Kidney (tissue), 14 donors: ENCODE results near the gene TNFRSF1B. TPM values are rescaled to one million over a fixed set of nuclear protein-coding genes. Genes with fewer than 3 reads are reported as not detected.

Experiments used
- DNase-seq, 5 donors: peaks; one replicate each; pipeline ENCODE4 v3.0.0-alpha.2; 2013 to 2020
- FAIRE-seq: peaks from 2 replicates; lab custom pipeline; 2012; peaks lifted over from hg19 to GRCh38; lab: Jason Lieb, UNC
- H3K27ac ChIP-seq, 2 donors: one replicate each; pipeline ENCODE4 v1.7.0; 2013; ENCODE audit warnings: low read depth in 2 of 2, low read length in 2 of 2, inconsistent platforms in 1 of 2
- H3K27me3 ChIP-seq: one replicate; pipeline ENCODE4 v1.7.1; 2013; ENCODE audit warnings: low read length, inconsistent platforms; ENCODE audit not compliant: control insufficient read depth, insufficient read depth
- H3K36me3 ChIP-seq, 3 donors: one replicate each; pipeline versions ENCODE4 v1.7.0 to v1.7.1; 2013; ENCODE audit warnings: low read length in 3 of 3, control low read depth in 1 of 3, inconsistent platforms in 1 of 3; ENCODE audit not compliant: insufficient read depth in 3 of 3, control insufficient read depth in 2 of 3
- H3K4me1 ChIP-seq, 3 donors: one replicate each; pipeline versions ENCODE4 v1.7.0 to v1.7.1; 2013; ENCODE audit warnings: low read length in 3 of 3, inconsistent platforms in 1 of 3, low read depth in 1 of 3; ENCODE audit not compliant: control insufficient read depth in 2 of 3, insufficient read depth in 2 of 3
- H3K4me3 ChIP-seq, 3 donors: one replicate each; pipeline versions ENCODE4 v1.7.0 to v1.8.1; 2013; ENCODE audit warnings: low read length in 3 of 3, control low read depth in 1 of 3, inconsistent platforms in 1 of 3
- H3K9ac ChIP-seq, 3 donors: one replicate each; pipeline versions ENCODE4 v1.7.0 to v1.7.1; 2013; ENCODE audit warnings: low read length in 3 of 3, control low read depth in 1 of 3, inconsistent platforms in 1 of 3
- H3K9me3 ChIP-seq, 3 donors: one replicate each; pipeline versions ENCODE4 v1.7.0 to v1.7.1; 2013; ENCODE audit warnings: low read length in 3 of 3, control low read depth in 1 of 3, inconsistent platforms in 1 of 3; ENCODE audit not compliant: control insufficient read depth in 2 of 3, insufficient read depth in 1 of 3
- intact Hi-C: fragments of 100-400 bp; cut with DNase I; formaldehyde crosslinking; loops from one replicate; pipeline ENCODE4 v1.11.1; 2022
- polyA plus RNA-seq: library from polyadenylated mRNA; stranded (reverse); fragments of 350-450 nt; fragmentation: Illumina TruSeq; extraction: RNeasy Lipid Tissue Mini Kit (QIAGEN cat#74804); gene quantifications from one replicate; pipeline ENCODE4 v1.2.3, GENCODE V29; 2014; ENCODE audit warnings: low read depth, low replicate concordance; ENCODE audit not compliant: insufficient read depth
- total RNA-seq: library from RNA; stranded (reverse); fragmentation: NEBNext Ultra II Directional; extraction: Animal tissue kit (Norgen Biotek cat#: 25700); gene quantifications from one replicate; pipeline ENCODE4 v1.2.1, GENCODE V29; 2021
- TF ChIP-seq, protein P1 (sequence below): IDR thresholded peaks from 3 replicates; pipeline ENCODE4 v1.5.1; 2012; ENCODE audit warnings: mild to moderate bottlenecking, moderate library complexity, borderline replicate concordance; ENCODE audit not compliant: insufficient read depth; ENCODE audit errors: extremely low read depth
- donor health status: control.
- donor health status: control.
- donor health status: control.
- donor health status: control.
- donor health status: control.
- donor health status: DM: yes; HTN: yes; CAD: no.
- donor health status: Normal renal cell carcinoma (clear cell type).

TNFRSF1B gene
- total and polyA plus RNA-seq, 2 donors from 2014 or later = 7.7 to 47.1 TPM

DNA sequence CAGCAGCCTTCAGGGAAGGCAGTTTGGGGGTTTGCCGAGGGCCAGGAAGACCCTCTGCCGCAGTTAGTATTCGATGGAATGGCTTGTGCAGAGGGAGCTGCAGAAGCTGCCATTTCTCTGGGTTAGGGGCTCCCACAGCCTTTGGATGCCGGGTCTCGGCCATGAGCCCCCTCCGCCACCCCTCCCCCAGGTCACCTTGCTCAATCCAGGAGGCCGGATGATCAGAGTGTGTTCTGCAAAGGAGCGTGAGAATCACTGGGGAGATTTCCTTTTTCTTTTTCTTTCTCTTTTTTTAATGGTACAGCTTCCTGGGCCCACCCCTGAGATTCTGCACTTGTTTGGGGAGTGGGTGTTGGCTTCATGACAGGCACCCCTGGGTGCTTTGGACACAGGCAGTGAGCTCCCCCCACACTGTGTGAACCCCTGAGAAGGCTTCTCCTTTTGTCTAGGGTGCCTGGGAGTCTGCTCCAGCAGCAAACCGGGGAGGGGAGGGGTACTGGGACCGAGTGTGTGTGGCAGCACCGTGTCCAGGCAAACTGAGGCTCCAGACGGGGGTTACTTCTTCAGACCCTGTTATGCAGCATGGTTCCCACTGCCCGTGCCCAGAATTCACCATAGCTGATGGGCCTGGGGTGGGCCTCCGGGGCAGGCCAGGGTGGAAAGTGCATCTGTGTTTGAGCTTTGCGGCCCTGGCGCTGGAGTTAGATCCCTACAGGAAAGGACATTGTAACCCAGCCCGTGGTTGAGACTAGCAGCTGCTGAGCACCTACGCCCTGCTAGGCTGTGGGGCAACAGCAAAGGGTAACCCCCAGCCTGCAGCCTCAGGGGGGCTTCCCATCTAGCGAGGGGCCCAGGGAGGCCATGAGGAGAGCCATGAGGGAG, 18.5 kb downstream of the TNFRSF1B start:
- TF ChIP-seq, protein P1, sequence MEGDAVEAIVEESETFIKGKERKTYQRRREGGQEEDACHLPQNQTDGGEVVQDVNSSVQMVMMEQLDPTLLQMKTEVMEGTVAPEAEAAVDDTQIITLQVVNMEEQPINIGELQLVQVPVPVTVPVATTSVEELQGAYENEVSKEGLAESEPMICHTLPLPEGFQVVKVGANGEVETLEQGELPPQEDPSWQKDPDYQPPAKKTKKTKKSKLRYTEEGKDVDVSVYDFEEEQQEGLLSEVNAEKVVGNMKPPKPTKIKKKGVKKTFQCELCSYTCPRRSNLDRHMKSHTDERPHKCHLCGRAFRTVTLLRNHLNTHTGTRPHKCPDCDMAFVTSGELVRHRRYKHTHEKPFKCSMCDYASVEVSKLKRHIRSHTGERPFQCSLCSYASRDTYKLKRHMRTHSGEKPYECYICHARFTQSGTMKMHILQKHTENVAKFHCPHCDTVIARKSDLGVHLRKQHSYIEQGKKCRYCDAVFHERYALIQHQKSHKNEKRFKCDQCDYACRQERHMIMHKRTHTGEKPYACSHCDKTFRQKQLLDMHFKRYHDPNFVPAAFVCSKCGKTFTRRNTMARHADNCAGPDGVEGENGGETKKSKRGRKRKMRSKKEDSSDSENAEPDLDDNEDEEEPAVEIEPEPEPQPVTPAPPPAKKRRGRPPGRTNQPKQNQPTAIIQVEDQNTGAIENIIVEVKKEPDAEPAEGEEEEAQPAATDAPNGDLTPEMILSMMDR = no peak
- Histone ChIP-seq H3K27ac (peak overlapping the region; percentile 83 to 94), H3K9ac (no peak overlapping the region), H3K4me3 (no peak overlapping the region), H3K27me3 (no peaks in the 10 kb centered on the region), H3K36me3 (peaks cover 0 to 2% (median 0%) of the 10 kb centered on the region in 3 donors), H3K9me3 (no peaks in the 10 kb centered on the region), H3K4me1 (peaks cover 0 to 32% (median 0%) of the 10 kb centered on the region in 3 donors)
- intact Hi-C loops = no loop called here
- FAIRE-seq (no peak), DNase-seq (no peak)

DNA sequence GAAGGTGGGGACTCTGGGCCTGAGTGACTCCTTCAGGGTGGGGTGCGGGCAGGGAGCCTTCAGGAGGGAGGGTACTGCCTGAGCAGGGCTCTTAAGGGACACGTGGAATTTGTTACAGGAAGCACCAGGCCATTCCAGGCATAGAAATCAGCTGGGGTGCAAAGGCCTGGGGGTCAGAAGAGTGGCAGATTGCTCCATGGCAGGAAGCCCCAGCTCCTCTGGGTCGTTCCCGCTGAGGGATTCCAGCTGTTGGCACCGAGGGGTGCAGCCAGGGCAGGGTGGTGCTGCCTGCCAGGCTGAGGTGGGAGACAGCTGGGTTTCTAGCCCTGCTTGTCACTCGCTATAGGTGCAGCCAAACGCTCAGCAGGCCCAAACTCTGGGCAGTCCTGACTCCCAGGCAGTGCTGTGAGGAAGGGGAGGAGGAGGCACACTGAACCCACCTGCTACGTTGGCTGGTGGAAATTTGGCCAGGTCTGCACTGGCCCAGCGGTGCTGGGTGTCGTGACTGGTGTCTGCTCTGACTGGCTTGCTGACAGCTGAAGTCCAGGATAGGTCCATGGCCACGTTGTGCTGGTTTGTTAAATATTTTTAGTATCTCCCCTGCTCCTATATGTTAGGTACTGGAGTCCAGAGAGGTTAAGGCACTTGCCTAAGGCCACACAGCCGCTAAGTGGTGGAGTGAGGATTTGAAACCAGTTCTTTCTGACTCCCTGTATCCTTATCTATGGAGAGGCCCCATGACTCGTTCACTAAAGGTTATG, 19.3 kb downstream of the TNFRSF1B start:
- Histone ChIP-seq H3K36me3 (peaks cover 0 to 2% (median 0%) of the 10 kb centered on the region in 3 donors), H3K27ac (peak overlapping the region in 1 of 2 donors; percentile 94), H3K9ac (no peak overlapping the region), H3K4me3 (no peak overlapping the region), H3K27me3 (no peaks in the 10 kb centered on the region), H3K4me1 (peaks cover 0 to 29% (median 0%) of the 10 kb centered on the region in 3 donors), H3K9me3 (no peaks in the 10 kb centered on the region)
- FAIRE-seq (no peak), DNase-seq (no peak)
- TF ChIP-seq, protein P1 = no peak
- intact Hi-C loops = no loop called here

DNA sequence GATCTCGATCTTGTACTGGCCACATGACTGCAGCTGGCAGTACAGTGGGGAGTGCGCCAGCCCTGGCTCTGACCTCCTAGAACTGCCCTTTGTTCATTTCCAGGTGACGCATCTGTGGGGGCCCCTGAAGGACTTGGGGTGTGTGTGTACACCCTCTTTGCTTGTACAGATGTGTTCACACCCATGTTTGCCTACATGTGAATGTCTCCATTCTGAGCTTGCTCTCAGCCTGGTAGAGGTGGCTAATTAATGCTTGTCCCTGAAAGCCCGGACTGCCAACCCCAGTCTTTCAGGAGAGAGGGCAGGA, 19.8 kb downstream of the TNFRSF1B start:
- Histone ChIP-seq H3K4me3 (no peak overlapping the region), H3K27ac (no peak overlapping the region), H3K4me1 (peaks cover 0 to 29% (median 0%) of the 10 kb centered on the region in 3 donors), H3K9me3 (no peaks in the 10 kb centered on the region), H3K36me3 (peaks cover 0 to 2% (median 0%) of the 10 kb centered on the region in 3 donors), H3K27me3 (no peaks in the 10 kb centered on the region), H3K9ac (no peak overlapping the region)
- no peak for DNase-seq
- FAIRE-seq = no peak
- TF ChIP-seq, protein P1 = no peak
- intact Hi-C loops = no loop called here
